ENCODE results near the gene LYRM1. TPM values are rescaled to one million over a fixed set of nuclear protein-coding genes. Genes with fewer than 3 reads are reported as not detected.
"Not testable (repeated sequence)": the region's sequence is repeated elsewhere in the genome, so short reads cannot be mapped to it uniquely, and the experiment has no call there.

LYRM1 gene
- polyA plus RNA-seq, 1 of the 3 experiments (the other 2 are of a cell fraction): 18.1 TPM

GRCh38 chr16:20860361-20860760 is 40.2 kb upstream of the LYRM1 start:
- Histone ChIP-seq H3F3A (replicated peaks; ENCODE audit: insufficient read depth) (peaks cover 6% of the 10 kb centered on the region), H3K27me3 (ENCODE audit: insufficient read depth) (no peaks in the 10 kb centered on the region), H3K9me3 (no peaks in the 10 kb centered on the region), H2AFZ (ENCODE audit: low read depth) (no peak overlapping the region), H3K4me3 (ENCODE audit: low read depth in 2 of 2, low read length in 1 of 2) (no peak overlapping the region), H3K27ac (ENCODE audit: low read depth in 2 of 2, low read length in 1 of 2) (no peak overlapping the region), H3K36me3 (replicated peaks in 1 of 2; ENCODE audit: control insufficient read depth in 1 of 2, insufficient read depth in 2 of 2, low read length in 1 of 2) (peaks cover 25 to 38% of the 10 kb centered on the region in 2 experiments), H4K20me1 (ENCODE audit: insufficient read depth) (no peaks in the 10 kb centered on the region), H3K79me2 (ENCODE audit: insufficient read depth) (peaks cover 39% of the 10 kb centered on the region), H3K4me2 (no peak overlapping the region), H3K4me1 (ENCODE audit: control insufficient read depth in 1 of 2, insufficient read depth in 2 of 2, low read depth in 1 of 2, low read length in 1 of 2) (peaks cover under 1 to 2% of the 10 kb centered on the region in 2 experiments; a peak in 3 of 4 replicates), H3K9ac (no peak overlapping the region), H3K9me2 (no peaks in the 10 kb centered on the region)
- DNase-seq: no peak
- POLR2A ChIA-PET: no interaction called here
- 95% methylated on average over 4 of the region's 4 CpGs for WGBS (ENCODE audit: low lambda C conversion rate)
- CTCF ChIA-PET: interaction anchor here (0.5 kb wide), 1 partner anchor 224 kb away, joined by 3 read pairs; no protein-coding TSS in a partner anchor
- TF ChIP-seq GATA2 (CRISPR knock-in tag; IDR thresholded peaks at IDR 0.05) (no peak), RAD21 (IDR thresholded peaks at IDR 0.05; ENCODE audit: low read length) (no peak), YY1 (IDR thresholded peaks at IDR 0.05; ENCODE audit: low read depth) (no peak), NFIC (IDR thresholded peaks at IDR 0.05; ENCODE audit: borderline replicate concordance) (no peak), FOXJ3 (CRISPR knock-in tag; IDR thresholded peaks at IDR 0.05) (no peak), RFX5 (IDR thresholded peaks at IDR 0.05; ENCODE audit: low read length) (no peak), ELF1 (IDR thresholded peaks at IDR 0.05) (no peak), SIN3A (IDR thresholded peaks at IDR 0.05; ENCODE audit: borderline replicate concordance, low read depth, low read length) (no peak), GABPA (IDR thresholded peaks at IDR 0.05; ENCODE audit: low read depth) (no peak), RXRA (IDR thresholded peaks at IDR 0.05; ENCODE audit: borderline replicate concordance, low read depth) (no peak), MXI1 (IDR thresholded peaks at IDR 0.05; ENCODE audit: low read depth, low read length) (no peak), TAF1 (IDR thresholded peaks at IDR 0.05; ENCODE audit: borderline replicate concordance, low read depth, low read length) (no peak), NRF1 (IDR thresholded peaks at IDR 0.05; ENCODE audit: low read depth, low read length) (no peak), CHD2 (IDR thresholded peaks at IDR 0.05; ENCODE audit: low read length, partially characterized antibody) (no peak), JUND (IDR thresholded peaks at IDR 0.05) (no peak), POLR2AphosphoS5 (IDR thresholded peaks at IDR 0.05; ENCODE audit: low read depth, low read length) (no peak)
- TF ChIP-seq, protein P1, sequence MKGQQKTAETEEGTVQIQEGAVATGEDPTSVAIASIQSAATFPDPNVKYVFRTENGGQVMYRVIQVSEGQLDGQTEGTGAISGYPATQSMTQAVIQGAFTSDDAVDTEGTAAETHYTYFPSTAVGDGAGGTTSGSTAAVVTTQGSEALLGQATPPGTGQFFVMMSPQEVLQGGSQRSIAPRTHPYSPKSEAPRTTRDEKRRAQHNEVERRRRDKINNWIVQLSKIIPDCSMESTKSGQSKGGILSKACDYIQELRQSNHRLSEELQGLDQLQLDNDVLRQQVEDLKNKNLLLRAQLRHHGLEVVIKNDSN (IDR thresholded peaks at IDR 0.05; ENCODE audit: borderline replicate concordance, low read depth): no peak
- TF ChIP-seq, protein P2, sequence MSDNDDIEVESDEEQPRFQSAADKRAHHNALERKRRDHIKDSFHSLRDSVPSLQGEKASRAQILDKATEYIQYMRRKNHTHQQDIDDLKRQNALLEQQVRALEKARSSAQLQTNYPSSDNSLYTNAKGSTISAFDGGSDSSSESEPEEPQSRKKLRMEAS (IDR thresholded peaks at IDR 0.05; ENCODE audit: low read depth): no peak
- TF ChIP-seq, protein P3, sequence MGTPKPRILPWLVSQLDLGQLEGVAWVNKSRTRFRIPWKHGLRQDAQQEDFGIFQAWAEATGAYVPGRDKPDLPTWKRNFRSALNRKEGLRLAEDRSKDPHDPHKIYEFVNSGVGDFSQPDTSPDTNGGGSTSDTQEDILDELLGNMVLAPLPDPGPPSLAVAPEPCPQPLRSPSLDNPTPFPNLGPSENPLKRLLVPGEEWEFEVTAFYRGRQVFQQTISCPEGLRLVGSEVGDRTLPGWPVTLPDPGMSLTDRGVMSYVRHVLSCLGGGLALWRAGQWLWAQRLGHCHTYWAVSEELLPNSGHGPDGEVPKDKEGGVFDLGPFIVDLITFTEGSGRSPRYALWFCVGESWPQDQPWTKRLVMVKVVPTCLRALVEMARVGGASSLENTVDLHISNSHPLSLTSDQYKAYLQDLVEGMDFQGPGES (IDR thresholded peaks at IDR 0.05; ENCODE audit: low read depth, low read length): no peak
- TF ChIP-seq, protein P4, sequence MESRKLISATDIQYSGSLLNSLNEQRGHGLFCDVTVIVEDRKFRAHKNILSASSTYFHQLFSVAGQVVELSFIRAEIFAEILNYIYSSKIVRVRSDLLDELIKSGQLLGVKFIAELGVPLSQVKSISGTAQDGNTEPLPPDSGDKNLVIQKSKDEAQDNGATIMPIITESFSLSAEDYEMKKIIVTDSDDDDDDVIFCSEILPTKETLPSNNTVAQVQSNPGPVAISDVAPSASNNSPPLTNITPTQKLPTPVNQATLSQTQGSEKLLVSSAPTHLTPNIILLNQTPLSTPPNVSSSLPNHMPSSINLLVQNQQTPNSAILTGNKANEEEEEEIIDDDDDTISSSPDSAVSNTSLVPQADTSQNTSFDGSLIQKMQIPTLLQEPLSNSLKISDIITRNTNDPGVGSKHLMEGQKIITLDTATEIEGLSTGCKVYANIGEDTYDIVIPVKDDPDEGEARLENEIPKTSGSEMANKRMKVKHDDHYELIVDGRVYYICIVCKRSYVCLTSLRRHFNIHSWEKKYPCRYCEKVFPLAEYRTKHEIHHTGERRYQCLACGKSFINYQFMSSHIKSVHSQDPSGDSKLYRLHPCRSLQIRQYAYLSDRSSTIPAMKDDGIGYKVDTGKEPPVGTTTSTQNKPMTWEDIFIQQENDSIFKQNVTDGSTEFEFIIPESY (IDR thresholded peaks at IDR 0.05; ENCODE audit: borderline replicate concordance, low read depth): no peak

DNA sequence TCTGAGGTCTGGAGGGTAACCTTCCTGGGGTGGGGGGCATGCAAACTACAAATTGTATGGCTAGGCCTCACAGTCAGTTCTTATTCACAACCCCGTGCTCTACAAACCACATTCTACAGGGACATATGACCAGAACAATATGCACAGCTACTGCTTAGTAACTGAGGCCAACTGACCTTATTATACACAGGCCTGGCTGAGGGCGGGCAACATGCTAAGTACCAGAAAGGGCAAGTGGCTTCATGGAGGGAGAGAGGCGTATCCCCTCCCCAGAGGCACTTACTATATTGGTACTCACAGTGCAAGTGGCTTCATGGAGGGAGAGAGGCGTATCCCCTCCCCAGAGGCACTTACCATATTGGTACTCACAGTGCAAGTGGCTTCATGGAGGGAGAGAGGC is 39.6 kb upstream of the LYRM1 start:
- not testable (repeated sequence) for H3K27me3 ChIP-seq (ENCODE audit: insufficient read depth); H3K27ac ChIP-seq (ENCODE audit: low read depth in 2 of 2, low read length in 1 of 2); DNase-seq; H3F3A ChIP-seq (replicated peaks; ENCODE audit: insufficient read depth); H3K4me1 ChIP-seq (ENCODE audit: control insufficient read depth in 1 of 2, insufficient read depth in 2 of 2, low read depth in 1 of 2, low read length in 1 of 2); H3K4me2 ChIP-seq; H3K9me2 ChIP-seq; H3K9ac ChIP-seq; H3K9me3 ChIP-seq; H4K20me1 ChIP-seq (ENCODE audit: insufficient read depth); H2AFZ ChIP-seq (ENCODE audit: low read depth); H3K4me3 ChIP-seq (ENCODE audit: low read depth in 2 of 2, low read length in 1 of 2)
- ChIA-PET CTCF (interaction anchor here (1.3 kb wide), 1 partner anchor 12 kb away, joined by 4 read pairs; no protein-coding TSS in a partner anchor), POLR2A (interaction anchor here (0.6 kb wide), 1 partner anchor 243 kb away, joined by 3 read pairs; no protein-coding TSS in a partner anchor)
- 90% methylated on average over 3 of the region's 4 CpGs for WGBS (ENCODE audit: low lambda C conversion rate)
- peaks cover 22 to 38% of the 10 kb centered on the region in 2 experiments for H3K36me3 ChIP-seq (replicated peaks in 1 of 2; ENCODE audit: control insufficient read depth in 1 of 2, insufficient read depth in 2 of 2, low read length in 1 of 2)
- H3K79me2 ChIP-seq (ENCODE audit: insufficient read depth): peaks cover 42% of the 10 kb centered on the region
